Keratinocyte (primary cell): ENCODE results near the gene MEX3B. TPM values are rescaled to one million over a fixed set of nuclear protein-coding genes. Genes with fewer than 3 reads are reported as not detected.
A peak's percentile ranks its signal among the peaks of the same experiment; 100 is the strongest.

Experiments used
- DNase-seq: peaks from one replicate; pipeline ENCODE4 v3.0.0-alpha.2; 2011; ENCODE audit warnings: low read depth, missing footprints, low spot score
- FAIRE-seq: peaks from 2 replicates; lab custom pipeline; 2011; peaks lifted over from hg19 to GRCh38; lab: Jason Lieb, UNC
- H2AFZ ChIP-seq: 2 replicates; pipeline ENCODE4 v1.6.0; 2012; ENCODE audit warnings: low read length, control low read depth, inconsistent platforms; ENCODE audit not compliant: control insufficient read depth
- H3K27ac ChIP-seq: 2 replicates; pipeline ENCODE4 v1.5.1; 2011; ENCODE audit warnings: low read length; ENCODE audit not compliant: control insufficient read depth, insufficient read depth
- H3K27me3 ChIP-seq: 3 replicates; pipeline ENCODE4 v1.6.0; 2011; ENCODE audit warnings: low read length; ENCODE audit not compliant: control insufficient read depth, insufficient read depth; ENCODE audit errors: extremely low read depth
- H3K36me3 ChIP-seq, 2 experiments: 2 replicates in 1 of 2; 3 replicates in 1 of 2; pipeline ENCODE4 v1.5.1; 2011; ENCODE audit warnings: low read length in 2 of 2, mild to moderate bottlenecking in 1 of 2; ENCODE audit not compliant: control insufficient read depth in 2 of 2, insufficient read depth in 2 of 2; ENCODE audit errors: extremely low read depth in 1 of 2
- H3K4me1 ChIP-seq: 3 replicates; pipeline ENCODE4 v1.5.1; 2011; ENCODE audit warnings: low read length; ENCODE audit not compliant: control insufficient read depth, insufficient read depth; ENCODE audit errors: extremely low read depth
- H3K4me2 ChIP-seq: 3 replicates; pipeline ENCODE4 v1.6.0; 2011; ENCODE audit warnings: low read depth, low read length; ENCODE audit not compliant: control insufficient read depth, insufficient read depth; ENCODE audit errors: extremely low read depth
- H3K4me3 ChIP-seq, 3 experiments: fragments of 200-600 bp in 1 of 3; sonication (generic) in 1 of 3; 2 replicates in 2 of 3; 3 replicates in 1 of 3; pipeline ENCODE4 v1.5.1; 2011 to 2016; ENCODE audit warnings: low read length in 3 of 3, mild to moderate bottlenecking in 3 of 3, control low read depth in 2 of 3, inconsistent platforms in 1 of 3, low read depth in 1 of 3, mixed read lengths in 1 of 3, mixed run types in 1 of 3, moderate library complexity in 1 of 3; ENCODE audit not compliant: control insufficient read depth in 2 of 3, insufficient read depth in 2 of 3; ENCODE audit errors: extremely low read depth in 1 of 3
- H3K79me2 ChIP-seq: 2 replicates; pipeline ENCODE4 v1.6.0; 2012; ENCODE audit warnings: low read length; ENCODE audit not compliant: control insufficient read depth, insufficient read depth
- H3K9ac ChIP-seq: 3 replicates; pipeline ENCODE4 v1.6.0; 2011; ENCODE audit warnings: low read length; ENCODE audit not compliant: control insufficient read depth, insufficient read depth; ENCODE audit errors: extremely low read depth
- H3K9me1 ChIP-seq: 3 replicates; pipeline ENCODE4 v1.6.0; 2011; ENCODE audit warnings: low read length; ENCODE audit not compliant: control insufficient read depth, insufficient read depth; ENCODE audit errors: extremely low read depth
- H3K9me3 ChIP-seq: 2 replicates; pipeline ENCODE4 v1.5.1; 2012; ENCODE audit warnings: low read depth, low read length; ENCODE audit not compliant: control insufficient read depth
- H4K20me1 ChIP-seq: 3 replicates; pipeline ENCODE4 v1.6.0; 2011; ENCODE audit warnings: low read length; ENCODE audit not compliant: control insufficient read depth, insufficient read depth; ENCODE audit errors: extremely low read depth
- CTCF ChIP-seq, 3 experiments: IDR thresholded peaks in 1 of 3; conservative IDR thresholded peaks in 1 of 3; optimal IDR thresholded peaks in 1 of 3; 2 replicates in 2 of 3; 3 replicates in 1 of 3; pipeline versions ENCODE3 to v1.5.1; 2011; ENCODE audit warnings: low read length in 3 of 3, mild to moderate bottlenecking in 3 of 3, moderate library complexity in 2 of 3, control low read depth in 1 of 3, inconsistent platforms in 1 of 3; ENCODE audit not compliant: insufficient read depth in 2 of 3; ENCODE audit errors: extremely low read depth in 1 of 3
- EZH2 ChIP-seq: IDR thresholded peaks from one replicate; pipeline ENCODE4 v1.6.1; 2012; ENCODE audit warnings: inconsistent platforms, mild to moderate bottlenecking, low read length, moderate library complexity
- dilution Hi-C: fragments of 300-500 bp; cut with MboI; formaldehyde crosslinking; loops from one replicate; pipeline ENCODE4 v1.7.0; 2020; ENCODE audit warnings: low sequenced_read_pairs; ENCODE audit not compliant: extremely low pct_ligation_motif_present
- polyA plus RNA-seq, 5 experiments: library from polyadenylated mRNA; depleted of rRNA in 3 of 5; stranded (reverse) in 3 of 5; stranded (forward) in 1 of 5; unstranded in 1 of 5; fragments of >200 nt; gene quantifications; 1 replicate in 1 of 5; 2 replicates in 3 of 5; 3 replicates in 1 of 5; pipeline versions ENCODE4 v1.2.1 to v1.2.3, GENCODE V29; 2011 to 2012; ENCODE audit warnings: missing spikeins in 2 of 5, low read depth in 1 of 5, low replicate concordance in 1 of 5

The MEX3B gene
- polyA plus RNA-seq, 1 donor (not counting 4 experiments of a cell fraction or from before 2014, with no cell fraction given) = 0.16 TPM

- no peak overlapping the region for H2AFZ ChIP-seq
- H3K27me3 ChIP-seq = peaks cover 2% of the 10 kb centered on the region
- no peaks in the 10 kb centered on the region for H3K9me3 ChIP-seq
- no peak overlapping the region for H3K27ac ChIP-seq
- H4K20me1 ChIP-seq = no peaks in the 10 kb centered on the region
- FAIRE-seq (no peak), DNase-seq (no peak)
- no peaks in the 10 kb centered on the region for H3K9me1 ChIP-seq
- no peaks in the 10 kb centered on the region for H3K36me3 ChIP-seq
- no peak overlapping the region for H3K9ac ChIP-seq
- H3K4me1 ChIP-seq = no peaks in the 10 kb centered on the region
- no peak overlapping the region for H3K4me2 ChIP-seq
- no peaks in the 10 kb centered on the region for H3K79me2 ChIP-seq
- TF ChIP-seq CTCF (optimal IDR thresholded peaks at IDR 0.05 in 1 of 3, IDR thresholded peaks at IDR 0.05 in 1 of 3, conservative IDR thresholded peaks at IDR 0.05 in 1 of 3; ENCODE audit: extremely low read depth in 1 of 3, insufficient read depth in 2 of 3, low read length in 3 of 3) (no peak), EZH2 (no peak)
- no peak overlapping the region for H3K4me3 ChIP-seq
- dilution Hi-C loops = no loop called here
These were observed 40.6 kb upstream of the MEX3B start for GRCh38 chr15:82086243-82086995.

- Histone ChIP-seq H3K9me1 (no peaks in the 10 kb centered on the region), H3K4me2 (no peak overlapping the region), H3K27me3 (peaks cover 7% of the 10 kb centered on the region), H3K9me3 (no peaks in the 10 kb centered on the region), H3K36me3 (no peaks in the 10 kb centered on the region), H3K4me3 (no peak overlapping the region), H2AFZ (no peak overlapping the region), H3K27ac (no peak overlapping the region), H4K20me1 (no peaks in the 10 kb centered on the region), H3K4me1 (no peaks in the 10 kb centered on the region), H3K79me2 (no peaks in the 10 kb centered on the region), H3K9ac (no peak overlapping the region)
- TF ChIP-seq CTCF (optimal IDR thresholded peaks at IDR 0.05 in 1 of 3, IDR thresholded peaks at IDR 0.05 in 1 of 3, conservative IDR thresholded peaks at IDR 0.05 in 1 of 3; ENCODE audit: extremely low read depth in 1 of 3, insufficient read depth in 2 of 3, low read length in 3 of 3) = peak in 1 of 3 experiments; percentile 1
- no peak for TF ChIP-seq EZH2
- FAIRE-seq (no peak), DNase-seq (no peak)
- dilution Hi-C loops = no loop called here
These were observed 36.3 kb upstream of the MEX3B start for GRCh38 chr15:82081914-82082762.
